Lower lobe of right lung (tissue), 2 donors: ENCODE measurements around the gene TMEM61. TPM values are rescaled to one million over a fixed set of nuclear protein-coding genes. Genes with fewer than 3 reads are reported as not detected.

Experiments used
- ATAC-seq, 2 donors: fragments of 200-7000 bp; cut with Tn5 transposase; one replicate each; pipeline ENCODE4 v1.9.1; 2020 to 2022; ENCODE audit warnings: mild to moderate bottlenecking in 2 of 2, moderate library complexity in 2 of 2
- DNase-seq: peaks from one replicate; pipeline ENCODE4 v3.0.0-alpha.2; 2020
- H3K27ac ChIP-seq: fragments of 200-600 bp; one replicate; pipeline ENCODE4 v1.8.0; 2022
- H3K27me3 ChIP-seq: fragments of 200-600 bp; one replicate; pipeline ENCODE4 v1.8.0; 2022; ENCODE audit warnings: low read depth
- H3K36me3 ChIP-seq: fragments of 200-600 bp; one replicate; pipeline ENCODE4 v1.8.0; 2022; ENCODE audit warnings: mild to moderate bottlenecking
- H3K4me1 ChIP-seq: fragments of 200-600 bp; one replicate; pipeline ENCODE4 v1.8.0; 2022
- H3K4me3 ChIP-seq: fragments of 200-600 bp; one replicate; pipeline ENCODE4 v1.8.0; 2022; ENCODE audit warnings: mild to moderate bottlenecking
- H3K9me3 ChIP-seq: fragments of 200-600 bp; one replicate; pipeline ENCODE4 v1.8.0; 2022
- intact Hi-C: fragments of 100-400 bp; cut with DNase I; formaldehyde crosslinking; loops from one replicate; pipeline ENCODE4 v1.11.0; 2022
- total RNA-seq: library from RNA; stranded (reverse); fragmentation: NEBNext Ultra II Directional; extraction: Animal tissue kit (Norgen Biotek cat#: 25700); gene quantifications from one replicate; pipeline ENCODE4 v1.2.1, GENCODE V29; 2021
- TF ChIP-seq, protein P1 (sequence below): fragments of 200-600 bp; IDR thresholded peaks from one replicate; pipeline ENCODE4 v1.8.0; 2022; ENCODE audit warnings: antibody characterized with exemption, mild to moderate bottlenecking
- donor health status: DM: no; HTN: yes; CAD: no; lungs with severe emphysema.

The TMEM61 gene
- total RNA-seq, 1 donor from 2014 or later: 2.7 TPM

DNA sequence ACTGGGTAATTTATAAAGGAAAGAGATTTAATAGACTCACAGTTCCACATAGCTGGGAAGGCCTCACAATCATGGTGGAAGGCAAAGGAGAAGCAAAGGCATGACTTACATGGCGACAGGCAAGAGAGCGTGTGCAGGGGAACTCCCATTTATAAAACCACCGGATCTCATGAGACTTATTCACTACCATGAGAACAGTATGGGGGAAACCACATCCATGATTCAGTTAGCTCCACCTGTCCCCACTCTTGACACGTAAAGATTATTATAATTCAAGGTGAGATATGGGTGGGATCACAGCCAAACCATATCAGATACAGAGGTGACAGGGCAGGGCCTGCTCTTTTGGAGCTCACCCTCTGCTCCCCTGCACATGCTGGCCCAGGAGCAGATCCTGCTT, 31.4 kb upstream of the TMEM61 start:
- no peak for ATAC-seq
- Histone ChIP-seq H3K4me1 (peaks cover 10% of the 10 kb centered on the region), H3K27me3 (no peaks in the 10 kb centered on the region), H3K4me3 (no peak overlapping the region), H3K27ac (no peak overlapping the region), H3K36me3 (no peaks in the 10 kb centered on the region), H3K9me3 (no peaks in the 10 kb centered on the region)
- TF ChIP-seq, protein P1, sequence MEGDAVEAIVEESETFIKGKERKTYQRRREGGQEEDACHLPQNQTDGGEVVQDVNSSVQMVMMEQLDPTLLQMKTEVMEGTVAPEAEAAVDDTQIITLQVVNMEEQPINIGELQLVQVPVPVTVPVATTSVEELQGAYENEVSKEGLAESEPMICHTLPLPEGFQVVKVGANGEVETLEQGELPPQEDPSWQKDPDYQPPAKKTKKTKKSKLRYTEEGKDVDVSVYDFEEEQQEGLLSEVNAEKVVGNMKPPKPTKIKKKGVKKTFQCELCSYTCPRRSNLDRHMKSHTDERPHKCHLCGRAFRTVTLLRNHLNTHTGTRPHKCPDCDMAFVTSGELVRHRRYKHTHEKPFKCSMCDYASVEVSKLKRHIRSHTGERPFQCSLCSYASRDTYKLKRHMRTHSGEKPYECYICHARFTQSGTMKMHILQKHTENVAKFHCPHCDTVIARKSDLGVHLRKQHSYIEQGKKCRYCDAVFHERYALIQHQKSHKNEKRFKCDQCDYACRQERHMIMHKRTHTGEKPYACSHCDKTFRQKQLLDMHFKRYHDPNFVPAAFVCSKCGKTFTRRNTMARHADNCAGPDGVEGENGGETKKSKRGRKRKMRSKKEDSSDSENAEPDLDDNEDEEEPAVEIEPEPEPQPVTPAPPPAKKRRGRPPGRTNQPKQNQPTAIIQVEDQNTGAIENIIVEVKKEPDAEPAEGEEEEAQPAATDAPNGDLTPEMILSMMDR: no peak
- intact Hi-C loops: no loop called here
- DNase-seq: no peak

DNA sequence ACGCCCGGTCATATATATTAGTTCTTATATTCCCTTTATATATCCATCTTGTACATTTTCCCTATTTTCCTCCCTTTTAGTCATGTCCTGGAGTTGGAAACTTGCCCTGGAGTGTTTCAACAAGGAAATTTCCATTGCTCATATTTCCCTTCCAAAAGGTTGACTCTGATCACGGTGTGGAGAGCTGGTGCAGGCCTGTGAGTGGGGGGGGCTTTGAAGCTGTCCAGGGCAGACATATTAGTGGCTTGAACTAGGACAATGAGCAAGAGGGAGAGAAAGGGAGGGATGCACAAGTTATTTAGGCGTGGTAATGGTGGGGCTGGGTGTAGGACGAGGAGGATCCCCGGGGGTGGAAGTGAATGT, 30.4 kb upstream of the TMEM61 start:
- ATAC-seq: no peak
- Histone ChIP-seq H3K36me3 (no peaks in the 10 kb centered on the region), H3K27me3 (no peaks in the 10 kb centered on the region), H3K4me3 (peak overlapping the region; percentile 29), H3K9me3 (no peaks in the 10 kb centered on the region), H3K27ac (no peak overlapping the region), H3K4me1 (peaks cover 10% of the 10 kb centered on the region)
- DNase-seq: no peak
- TF ChIP-seq, protein P1: no peak
- intact Hi-C loops: no loop called here

DNA sequence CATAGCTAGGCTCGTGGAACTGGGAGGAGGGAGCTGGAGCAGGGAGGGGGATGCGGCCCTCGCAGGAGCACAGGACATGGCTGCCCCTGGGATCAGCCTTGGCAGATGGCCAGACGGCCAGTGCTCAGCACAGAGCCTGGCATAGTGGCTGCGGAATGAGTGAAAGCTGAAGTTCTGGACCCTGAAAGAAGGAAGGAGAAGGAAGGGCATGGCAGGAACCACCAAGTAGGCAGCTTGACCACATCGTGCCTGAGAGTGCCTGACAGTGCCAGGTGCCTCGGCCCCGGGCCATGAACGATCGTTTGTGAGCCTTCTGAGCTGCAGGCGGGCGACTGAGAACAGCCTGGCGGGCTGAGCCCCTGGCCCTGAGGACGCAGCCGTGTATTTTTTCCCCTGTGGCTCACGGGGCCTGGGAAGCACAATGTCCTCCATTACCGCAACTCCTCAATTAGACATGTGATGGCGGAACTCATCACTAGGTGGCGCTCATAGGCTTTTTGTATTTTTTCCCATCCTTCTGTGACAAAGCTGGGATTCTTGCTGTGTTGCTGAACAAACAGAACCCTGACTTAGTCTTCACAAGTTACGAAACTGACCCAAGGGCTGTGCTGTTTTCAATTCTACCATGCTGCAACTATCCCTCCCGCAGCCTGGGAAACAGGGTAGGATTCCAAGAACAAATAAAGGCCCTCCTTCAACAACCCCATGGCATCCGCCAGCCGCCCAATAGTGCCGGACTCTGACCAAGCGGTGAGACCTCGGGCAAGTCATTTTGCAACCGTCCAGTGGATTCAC, 29.9 kb upstream of the TMEM61 start:
- H3K4me3 ChIP-seq: peak overlapping the region; percentile 29

DNA sequence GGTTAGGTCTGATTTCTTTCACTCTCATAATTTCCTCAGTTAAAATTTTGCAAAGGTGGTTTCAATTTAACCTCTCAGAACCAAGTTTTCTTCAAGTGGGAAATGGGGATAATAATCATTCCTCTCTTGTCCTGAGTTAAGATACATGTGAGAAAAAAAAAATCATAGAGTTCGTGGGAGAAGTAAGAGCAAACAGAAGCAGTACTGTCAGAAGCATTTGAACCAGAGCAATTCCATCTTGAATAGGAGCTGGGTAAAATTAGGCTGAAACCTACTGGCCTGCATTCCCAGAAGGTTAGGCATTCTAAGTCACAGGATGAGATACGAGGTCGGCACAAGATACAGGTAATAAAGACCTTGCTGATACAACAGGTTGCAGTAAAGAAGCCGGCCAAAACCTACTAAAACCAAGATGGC, 28.6 kb upstream of the TMEM61 start:
- intact Hi-C loops: no loop called here
- Histone ChIP-seq H3K27ac (no peak overlapping the region), H3K9me3 (no peaks in the 10 kb centered on the region), H3K27me3 (no peaks in the 10 kb centered on the region), H3K4me3 (no peak overlapping the region), H3K36me3 (no peaks in the 10 kb centered on the region), H3K4me1 (peaks cover 10% of the 10 kb centered on the region)
- DNase-seq (no peak), ATAC-seq (no peak)
- TF ChIP-seq, protein P1: no peak

More for the DNA sequence above, 29.9 kb upstream of the TMEM61 start:
- peak; percentile 87 to 93 for ATAC-seq
- intact Hi-C loops: no loop called here
- DNase-seq: peak; percentile 55
- H3K4me1 ChIP-seq: peaks cover 10% of the 10 kb centered on the region
- H3K27ac ChIP-seq: no peak overlapping the region
- H3K9me3 ChIP-seq: no peaks in the 10 kb centered on the region
- no peaks in the 10 kb centered on the region for H3K27me3 ChIP-seq
- TF ChIP-seq, protein P1: peak; percentile 73
- no peaks in the 10 kb centered on the region for H3K36me3 ChIP-seq

DNA sequence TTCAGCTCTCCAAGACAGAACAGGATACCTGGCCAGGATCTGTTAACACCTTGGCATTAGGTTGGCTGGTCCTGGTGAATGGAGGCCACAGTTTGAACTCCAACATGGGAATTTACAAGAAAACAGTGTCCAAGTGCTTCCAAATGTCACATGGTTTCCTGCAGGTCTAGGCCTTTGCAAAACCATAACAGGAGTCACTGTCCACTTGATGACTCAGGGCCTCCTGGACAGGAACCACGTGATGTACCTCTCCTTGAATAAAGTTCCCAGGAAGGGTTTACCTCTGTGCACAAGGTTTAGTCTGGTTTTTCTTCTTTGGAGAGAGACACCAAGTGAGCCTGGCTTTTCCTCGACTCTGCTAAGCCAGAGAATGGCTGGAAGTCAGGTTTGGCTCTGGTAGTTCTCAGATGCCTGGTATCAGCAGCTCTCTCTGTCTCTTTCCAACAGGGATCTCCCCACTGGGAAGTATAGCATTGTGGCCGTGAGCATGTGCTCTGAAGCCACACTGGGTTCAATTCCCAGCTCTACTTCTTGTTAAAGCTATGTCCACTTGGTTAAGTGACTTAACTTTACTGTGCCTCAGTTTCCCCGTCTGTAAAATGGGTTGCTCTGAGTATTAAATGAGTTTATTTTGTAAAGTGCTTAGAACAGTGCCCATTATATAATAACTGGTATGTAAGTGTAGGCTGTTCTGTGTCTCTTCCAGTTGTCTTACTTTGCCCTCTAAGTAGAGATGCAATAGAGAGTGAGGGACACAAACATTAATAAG, 27.3 kb upstream of the TMEM61 start:
- intact Hi-C loops: no loop called here
- Histone ChIP-seq H3K36me3 (no peaks in the 10 kb centered on the region), H3K27me3 (no peaks in the 10 kb centered on the region), H3K4me1 (peaks cover 10% of the 10 kb centered on the region), H3K9me3 (peaks cover 5% of the 10 kb centered on the region), H3K4me3 (no peak overlapping the region), H3K27ac (no peak overlapping the region)
- ATAC-seq: no peak
- DNase-seq: no peak
- TF ChIP-seq, protein P1: no peak
